ENCODE measurements around the gene MICAL3.

The MICAL3 gene

DNA sequence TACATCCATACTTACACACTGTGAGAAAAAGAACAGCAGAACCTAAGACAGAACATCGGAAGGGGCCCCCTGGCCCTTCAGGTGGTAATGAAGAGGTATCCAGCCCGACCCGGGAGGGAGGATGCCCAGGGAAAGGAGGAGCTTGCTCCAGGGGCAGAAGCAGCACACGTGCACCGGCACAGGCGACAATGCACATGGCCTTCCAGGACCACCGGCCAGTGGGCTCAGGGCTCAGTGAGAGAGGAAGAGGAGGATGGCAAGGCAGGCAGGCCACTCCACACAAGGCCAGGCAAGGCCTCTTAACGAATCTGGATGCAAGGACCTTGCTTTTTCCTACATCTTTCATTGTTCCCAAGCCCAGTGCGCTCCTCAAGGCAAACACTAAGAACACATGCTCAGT, 52.6 kb downstream of the MICAL3 start:
- no peak for DNase-seq

DNA sequence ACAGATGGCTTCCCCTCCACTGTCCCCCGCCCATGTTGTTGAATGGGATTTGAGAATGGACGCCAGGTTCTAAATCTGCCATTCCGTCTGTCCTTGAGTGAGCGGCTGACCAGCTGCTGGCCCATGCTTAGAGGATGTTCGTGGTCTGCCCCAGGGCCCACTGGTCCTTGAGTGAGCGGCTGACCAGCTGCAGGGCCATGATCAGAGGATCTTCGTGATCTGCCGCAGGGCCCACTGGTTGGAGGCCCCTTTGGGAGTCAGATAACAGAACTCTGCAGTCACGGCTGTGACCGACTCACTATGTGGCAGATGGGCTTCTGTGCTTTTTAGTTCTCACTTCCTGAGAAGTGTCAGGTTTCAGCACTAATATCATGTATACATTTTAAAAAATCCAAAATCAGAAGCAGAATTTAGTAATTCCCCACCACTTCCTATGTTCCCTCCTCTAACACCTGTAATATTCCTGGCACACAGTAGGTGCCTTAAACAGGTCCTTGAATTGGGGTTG, 54.1 kb downstream of the MICAL3 start:
- no peak for DNase-seq

DNA sequence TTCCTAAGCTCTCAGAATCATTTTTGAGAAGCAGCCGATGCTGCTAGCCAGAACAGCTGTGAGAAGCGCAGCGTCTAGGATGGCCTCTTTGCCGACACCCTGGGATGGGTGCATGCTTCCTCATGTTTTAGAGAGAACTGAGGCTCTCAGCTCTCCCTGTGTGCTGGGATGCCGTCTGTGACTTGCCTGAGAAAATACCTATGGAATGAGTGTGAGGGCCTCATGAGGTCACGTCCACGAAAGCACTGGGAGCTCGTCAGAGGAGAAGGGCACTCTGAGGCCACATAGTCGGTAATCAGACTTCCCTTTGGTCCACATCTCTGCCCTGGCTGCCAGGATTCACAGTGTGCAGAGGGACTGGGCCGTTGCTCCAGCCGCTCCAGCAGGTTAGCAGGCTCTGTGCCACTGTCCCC, 54.7 kb downstream of the MICAL3 start:
- DNase-seq: no peak

DNA sequence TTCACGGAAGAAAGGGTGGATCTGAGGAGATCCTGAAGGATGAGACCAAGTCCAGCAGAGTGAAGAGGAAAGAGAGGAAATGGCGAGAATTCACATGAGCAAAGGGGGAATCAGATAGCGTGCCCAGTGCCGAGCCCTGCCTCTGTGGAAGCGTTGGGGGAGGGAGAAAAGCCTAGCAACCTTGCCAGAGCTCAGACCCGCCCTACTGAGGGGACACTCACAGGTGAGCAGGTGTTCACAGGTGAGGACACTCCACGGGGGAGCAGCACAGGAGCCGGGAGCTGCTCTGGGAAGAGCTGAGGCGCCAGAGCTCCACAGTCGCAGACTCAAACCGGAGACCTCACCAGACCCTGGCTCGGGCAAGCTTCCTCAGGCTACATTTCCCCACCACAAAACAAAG, 56.2 kb downstream of the MICAL3 start:
- DNase-seq: no peak

DNA sequence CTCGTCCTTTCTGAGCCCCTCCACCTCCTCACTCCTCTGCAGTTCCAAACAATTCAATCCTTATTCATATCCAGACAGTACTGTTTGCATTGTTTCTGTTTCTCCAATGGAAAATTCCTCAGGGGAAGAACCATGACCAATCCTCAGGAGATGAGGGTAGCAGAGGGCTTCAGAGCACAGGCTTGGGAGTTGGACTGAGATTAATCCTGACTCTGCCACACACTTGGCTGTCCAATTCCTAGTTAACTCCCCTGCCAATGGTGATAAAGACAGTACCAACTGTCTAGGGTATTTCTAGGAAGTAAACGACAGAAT, 58.0 kb downstream of the MICAL3 start:
- no peak for DNase-seq

DNA sequence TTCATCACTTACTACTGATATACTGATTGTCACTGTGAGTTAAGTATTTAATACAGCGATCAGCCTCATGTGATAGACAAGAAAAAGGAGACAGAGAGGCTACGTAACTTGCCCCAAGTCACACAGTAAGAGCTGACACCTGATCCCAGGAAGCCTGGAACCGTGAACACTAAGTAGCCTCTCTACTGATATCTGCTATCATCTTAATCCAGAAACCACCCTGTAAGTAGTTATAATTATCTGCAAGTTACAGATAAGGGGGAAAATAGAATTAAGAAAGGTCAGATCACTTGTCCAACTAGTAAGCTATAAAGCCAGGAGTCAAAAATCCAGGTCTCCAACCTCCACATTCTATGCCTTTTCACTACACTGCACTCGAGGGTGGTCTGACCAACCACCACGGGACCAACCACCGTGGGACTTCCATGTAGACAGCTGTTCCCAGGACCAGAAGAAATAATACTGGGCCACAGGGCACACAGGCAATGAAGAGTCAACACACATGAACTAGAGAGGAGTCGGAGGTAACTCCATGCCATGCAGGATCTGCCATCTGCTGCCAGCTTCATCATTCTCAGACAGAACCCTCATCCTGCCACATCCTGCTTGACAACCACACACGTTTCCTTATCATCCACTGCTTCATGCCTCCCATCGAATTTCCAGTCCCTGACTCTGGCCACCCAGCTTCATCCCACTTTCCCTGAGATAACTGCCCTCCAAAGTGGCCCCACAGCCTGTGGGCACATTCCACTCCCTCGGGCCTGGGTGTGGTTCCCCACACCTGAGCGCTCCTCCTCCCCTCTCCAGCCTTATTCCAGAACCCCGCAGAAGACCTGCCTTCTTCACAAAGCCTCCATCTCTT, 58.6 kb downstream of the MICAL3 start:
- DNase-seq: no peak

DNA sequence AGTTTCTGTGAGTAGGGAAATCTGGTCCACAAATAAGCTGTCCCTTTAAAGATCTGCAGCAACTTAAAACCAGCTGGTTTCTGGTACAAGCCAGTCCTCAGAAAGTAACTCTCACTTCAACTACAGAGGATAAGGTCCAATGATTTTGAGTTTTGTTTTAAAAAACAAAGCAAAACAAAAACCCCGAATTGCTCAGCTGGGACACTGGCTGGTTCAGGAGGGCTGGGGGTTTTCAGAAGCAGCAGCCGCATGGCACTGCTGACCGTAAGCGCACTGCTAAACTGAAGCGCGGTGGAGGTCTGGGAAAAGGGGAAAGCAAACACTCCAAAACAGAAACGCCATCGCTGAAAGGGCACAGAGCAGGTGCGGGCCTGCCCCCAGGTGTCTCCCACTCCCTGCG, 59.7 kb downstream of the MICAL3 start:
- no peak for DNase-seq

DNA sequence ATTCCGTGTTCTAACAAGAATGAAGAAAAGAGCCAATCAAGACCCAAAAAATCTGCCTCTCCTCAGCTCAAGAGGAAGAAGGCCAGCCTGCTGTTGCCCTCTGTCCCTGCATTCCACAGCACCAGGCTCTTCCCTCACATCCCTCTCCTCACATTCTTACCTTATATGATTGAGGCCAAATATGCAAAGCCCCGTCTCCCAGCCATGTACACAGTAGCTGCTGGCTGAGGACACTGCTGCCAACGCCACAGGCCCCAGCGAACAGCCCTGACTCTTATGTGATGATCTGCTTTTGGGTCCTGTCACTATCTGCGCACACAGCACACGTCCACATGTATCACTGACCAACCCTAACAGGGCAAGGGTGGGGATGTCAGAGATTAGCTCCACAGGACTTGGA, 60.2 kb downstream of the MICAL3 start:
- DNase-seq: no peak

DNA sequence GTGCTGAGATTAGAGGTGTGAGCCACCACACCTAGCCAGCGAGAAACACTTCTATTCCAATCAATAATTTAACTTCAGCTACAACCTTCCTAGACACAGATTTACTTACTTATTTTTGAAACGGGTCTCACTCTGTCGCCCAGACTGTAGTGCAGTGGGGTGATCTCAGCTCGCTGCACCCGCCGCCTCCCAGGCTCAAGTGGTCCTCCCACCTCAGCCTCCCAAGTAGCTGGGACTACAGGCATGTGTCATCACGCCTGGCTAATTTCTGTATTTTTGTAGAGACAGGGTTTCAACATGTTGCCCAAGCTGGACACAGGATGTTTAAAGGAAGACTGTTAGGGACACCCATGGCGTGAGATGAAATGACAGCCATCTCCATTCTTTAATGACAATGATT, 61.3 kb downstream of the MICAL3 start:
- DNase-seq: no peak

DNA sequence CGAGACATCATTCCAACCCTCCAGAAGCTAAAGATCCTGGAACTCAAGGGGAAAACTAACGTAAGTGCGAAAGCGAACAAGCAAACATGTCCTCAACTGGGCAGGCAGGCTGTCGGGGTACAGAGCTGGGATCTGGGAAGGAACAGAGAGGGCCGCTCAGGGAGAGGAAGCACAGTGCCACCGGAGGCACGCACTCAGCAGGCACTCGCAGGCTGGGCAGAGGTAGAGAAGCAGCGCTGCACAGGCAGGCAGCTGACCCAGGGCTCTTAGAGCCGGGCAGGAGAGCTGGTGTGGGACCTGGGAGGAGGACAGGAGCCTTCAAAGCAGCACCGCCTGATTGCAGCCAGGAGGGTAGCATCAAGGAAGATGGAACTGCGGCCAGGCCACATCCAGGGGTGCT, 62.2 kb downstream of the MICAL3 start:
- DNase-seq: no peak

DNA sequence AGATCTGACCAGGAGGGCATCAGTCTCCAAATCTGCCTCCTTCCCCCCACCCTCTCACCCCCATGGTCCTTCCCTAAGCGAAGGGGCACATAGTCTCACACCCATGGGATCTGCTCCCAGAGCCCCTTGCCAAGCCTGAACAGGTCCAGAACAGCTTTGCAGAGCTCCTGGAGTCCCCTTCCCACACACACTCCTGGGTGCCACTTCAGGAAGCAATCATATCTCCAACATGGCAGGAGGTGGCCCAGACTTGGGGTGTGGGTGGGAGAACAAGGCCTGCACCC, 63.0 kb downstream of the MICAL3 start:
- no peak for DNase-seq

DNA sequence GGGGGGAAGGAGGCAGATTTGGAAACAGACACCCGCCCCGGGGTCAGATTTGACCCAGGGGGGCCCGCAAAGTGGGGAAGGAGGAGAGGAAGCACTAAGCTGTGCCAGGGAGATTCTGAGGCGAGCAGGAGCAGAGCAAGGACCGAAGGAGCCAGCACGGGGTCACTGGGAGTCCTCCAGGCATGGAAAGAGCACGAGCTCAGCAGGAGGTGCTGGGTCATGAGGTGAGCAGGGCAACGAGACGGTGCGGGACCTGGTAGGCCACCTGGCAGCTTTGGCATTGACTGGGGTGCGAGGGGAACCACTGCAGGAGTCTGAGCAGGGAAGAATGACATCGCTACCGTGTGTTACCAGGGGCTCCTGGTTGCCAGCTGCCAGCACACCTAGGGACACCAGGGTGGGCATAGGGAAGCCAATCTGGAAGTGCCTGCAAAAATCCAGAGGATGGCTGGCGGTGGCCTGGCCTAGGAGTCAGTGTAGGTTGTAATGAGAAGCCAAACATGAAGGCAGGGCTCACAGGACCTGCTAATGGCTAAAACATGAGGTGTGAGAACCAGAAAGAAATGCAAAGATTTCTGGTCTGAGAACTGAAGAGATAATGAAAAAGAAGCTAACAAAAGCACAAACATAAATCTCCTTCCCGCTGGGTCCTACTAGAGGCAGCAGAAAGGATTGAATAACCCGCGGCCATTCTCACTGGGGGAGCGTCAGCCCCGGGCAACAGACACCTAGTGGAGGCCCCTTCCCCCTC, 63.5 kb downstream of the MICAL3 start:
- no peak for DNase-seq

DNA sequence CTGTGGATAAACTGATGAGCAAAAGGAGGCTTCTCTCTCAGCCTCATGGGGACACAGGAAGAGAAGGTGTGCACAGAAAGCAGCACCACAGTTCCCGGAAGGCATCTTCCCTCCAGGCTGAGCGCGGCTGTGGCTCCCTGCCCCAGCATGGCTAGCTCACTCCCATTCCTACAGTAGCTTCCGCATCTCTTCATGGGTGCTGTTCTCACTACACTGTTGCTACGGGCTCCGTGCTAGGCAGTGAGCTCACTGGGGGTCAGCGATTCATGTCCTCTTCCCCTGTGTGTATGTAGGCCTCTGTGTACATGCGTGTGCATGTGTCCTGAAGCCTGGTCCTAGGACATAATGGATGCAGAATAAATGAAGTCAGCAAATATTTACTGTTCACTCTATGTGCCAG, 64.3 kb downstream of the MICAL3 start:
- DNase-seq: no peak

DNA sequence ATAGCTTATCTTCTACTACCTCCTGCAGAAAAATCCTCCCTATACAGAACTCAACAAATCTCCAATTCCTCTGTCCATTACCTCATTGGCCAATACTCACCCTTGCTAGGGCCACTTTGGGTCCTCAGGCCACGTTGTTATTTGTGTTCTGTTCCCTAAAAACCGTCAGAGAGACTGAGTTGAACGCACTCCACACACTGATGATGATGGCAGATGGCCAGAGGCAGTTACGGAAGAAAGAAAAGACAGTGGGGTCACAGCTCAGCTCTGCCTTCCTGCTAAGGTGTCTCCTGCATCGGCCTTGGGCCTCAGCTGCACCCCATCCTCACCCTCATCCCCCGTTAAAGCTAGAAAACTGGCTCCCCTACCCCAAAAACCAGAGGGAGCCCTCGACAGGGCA, 66.2 kb downstream of the MICAL3 start:
- DNase-seq: no peak

DNA sequence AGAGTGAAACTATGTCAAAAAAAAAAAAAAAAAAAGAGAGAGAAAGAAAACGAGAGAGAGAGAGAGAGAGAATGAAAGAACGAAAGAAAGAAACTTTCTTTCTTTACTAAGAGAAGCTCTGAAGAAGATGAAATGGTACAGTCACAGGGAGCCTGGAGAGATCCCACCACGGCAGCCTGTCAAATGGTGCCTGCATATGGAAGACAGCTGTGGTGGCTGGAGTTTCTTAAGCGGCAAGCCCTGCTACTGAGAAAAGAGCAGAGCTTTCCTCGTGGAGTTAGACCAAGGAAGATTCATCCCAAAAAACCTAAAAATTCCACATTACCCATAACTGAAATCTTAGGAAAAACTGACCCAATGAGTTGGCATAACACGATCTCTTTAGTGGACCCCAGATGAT, 66.7 kb downstream of the MICAL3 start:
- DNase-seq: no peak

DNA sequence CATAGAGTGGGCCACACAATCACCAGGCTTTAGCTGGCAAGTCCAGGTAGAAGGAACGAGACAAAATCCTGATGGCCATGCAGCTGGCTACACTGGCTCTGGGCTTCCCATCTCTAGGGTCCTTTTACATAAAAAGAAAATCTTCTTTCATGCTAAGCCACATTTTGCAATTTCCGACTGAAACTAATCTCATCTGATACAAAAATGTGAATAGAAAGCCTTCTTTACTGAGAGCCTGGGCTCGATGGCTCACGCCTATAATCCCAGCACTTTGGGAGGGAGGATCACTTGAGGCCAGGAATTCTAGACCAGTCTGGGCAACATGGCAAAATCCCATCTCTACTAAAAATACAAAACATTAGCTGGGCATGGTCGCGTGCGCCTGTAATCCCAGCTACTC, 67.2 kb downstream of the MICAL3 start:
- DNase-seq: no peak

DNA sequence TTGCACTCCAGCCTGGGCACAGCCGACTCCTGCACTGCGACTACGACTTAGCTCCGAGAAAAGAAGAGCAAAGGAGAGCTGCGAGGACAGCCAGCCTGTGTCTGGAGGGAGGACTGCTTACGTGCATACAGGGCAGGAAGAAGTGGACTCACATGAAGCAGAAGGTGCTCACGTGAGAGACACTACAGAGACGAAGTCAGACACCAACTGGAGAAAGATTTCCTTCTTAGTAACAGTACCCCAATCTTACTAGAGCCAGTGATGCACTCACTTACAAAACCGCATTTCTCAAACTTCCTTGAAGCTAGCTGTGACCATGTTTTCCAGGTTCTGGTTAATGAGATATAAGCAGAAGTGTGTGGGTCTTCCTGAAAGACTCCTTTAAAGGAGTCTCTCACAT, 67.7 kb downstream of the MICAL3 start:
- no peak for DNase-seq

DNA sequence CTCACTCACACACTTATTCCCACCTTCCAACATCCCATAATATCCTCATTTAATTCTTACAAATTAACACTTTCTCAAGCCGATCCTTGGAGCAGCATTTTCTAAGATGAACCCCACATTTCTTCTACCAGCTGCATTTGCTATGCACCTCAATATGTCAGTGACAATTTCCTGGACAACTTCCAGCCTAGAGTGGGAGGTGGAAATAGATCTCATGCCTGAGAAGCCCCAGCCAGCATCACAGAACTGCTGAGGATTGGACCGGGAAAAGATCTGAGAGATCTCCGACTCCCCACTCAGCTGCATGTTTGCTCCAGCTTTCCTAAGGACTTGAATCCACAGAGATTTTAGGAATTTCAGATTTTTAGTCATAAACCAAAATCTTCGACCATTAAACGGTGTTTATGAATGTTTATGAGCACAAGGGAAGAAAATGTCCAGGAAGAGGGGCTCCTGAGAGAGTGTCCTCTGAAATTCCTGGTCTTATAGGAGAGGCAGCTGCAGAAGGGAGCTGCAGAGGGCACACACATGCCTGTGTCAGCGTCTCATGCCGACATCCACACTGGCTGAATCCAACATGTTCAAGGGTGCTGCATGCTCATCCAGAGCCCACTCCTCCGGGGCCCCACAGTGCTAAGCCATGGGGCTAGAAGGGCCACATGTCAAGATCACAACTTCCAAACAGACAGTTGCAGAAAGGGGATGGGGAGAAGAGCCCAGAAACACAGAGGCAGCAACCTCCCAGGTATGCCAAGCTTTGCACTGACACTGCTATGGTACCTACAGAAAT, 68.6 kb downstream of the MICAL3 start:
- no peak for DNase-seq

DNA sequence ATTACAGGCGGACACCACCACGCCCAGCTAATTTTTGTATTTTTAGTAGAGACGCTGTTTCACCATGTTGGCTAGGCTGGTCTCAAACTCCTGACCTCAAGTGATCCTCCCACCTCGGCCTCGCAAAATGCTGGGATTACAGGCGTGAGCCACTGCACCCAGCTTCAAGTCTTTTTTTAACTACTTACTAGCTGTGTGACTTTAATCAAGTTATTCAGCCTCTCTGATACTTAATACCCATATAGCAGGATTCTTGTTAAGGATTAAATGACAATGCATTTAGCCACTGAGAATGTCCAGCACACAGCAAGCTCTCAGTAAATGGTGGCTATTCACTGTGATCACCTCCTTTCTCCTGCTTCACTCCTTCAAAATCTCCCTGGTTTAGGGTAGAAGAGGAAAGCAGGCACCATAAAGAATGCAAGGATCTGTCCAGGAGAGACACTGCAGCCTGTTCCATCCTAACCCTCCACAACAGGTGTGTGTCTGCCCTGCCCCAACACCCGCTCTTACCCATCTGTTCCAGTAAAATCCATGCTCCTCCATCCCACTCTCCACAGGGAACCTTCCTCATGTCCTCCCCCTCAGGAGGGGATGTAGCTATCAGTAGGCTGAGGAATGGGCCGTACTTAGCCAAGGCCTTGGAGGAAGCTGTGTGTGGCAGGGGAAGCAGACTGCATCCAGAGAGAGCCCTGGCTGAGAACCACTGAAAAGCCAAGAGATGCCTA, 69.3 kb downstream of the MICAL3 start:
- DNase-seq: no peak

DNA sequence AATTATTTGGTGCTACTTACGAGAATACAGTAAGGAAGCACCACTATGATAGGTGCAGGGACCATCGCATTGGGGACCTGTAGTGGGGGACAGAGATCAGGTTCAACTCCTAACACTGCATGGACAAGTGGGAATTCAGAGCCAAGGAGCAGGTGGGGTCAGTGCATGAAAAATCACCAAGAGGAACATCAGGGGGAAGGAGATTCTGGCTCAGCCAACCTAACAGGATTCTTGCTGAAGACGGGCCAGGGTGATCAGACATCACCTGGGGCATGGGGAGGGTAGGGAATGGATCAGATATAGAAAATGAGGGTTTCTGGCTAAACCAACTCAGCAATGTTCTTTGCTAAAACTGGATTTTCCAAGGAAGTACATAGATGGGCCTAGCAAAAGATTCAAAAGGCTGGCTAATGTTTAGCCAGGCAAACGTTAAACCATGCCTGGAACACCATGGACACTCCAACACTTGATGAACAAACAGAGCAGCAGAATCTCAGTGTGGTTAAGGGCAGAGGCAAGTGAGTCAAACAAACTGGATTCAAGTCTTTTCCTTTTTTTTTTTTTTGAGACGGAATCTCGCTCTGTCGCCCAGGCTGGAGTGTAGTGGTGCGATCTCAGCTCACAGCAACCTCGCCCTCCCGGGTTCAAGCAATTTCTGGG, 70.0 kb downstream of the MICAL3 start:
- no peak for DNase-seq

DNA sequence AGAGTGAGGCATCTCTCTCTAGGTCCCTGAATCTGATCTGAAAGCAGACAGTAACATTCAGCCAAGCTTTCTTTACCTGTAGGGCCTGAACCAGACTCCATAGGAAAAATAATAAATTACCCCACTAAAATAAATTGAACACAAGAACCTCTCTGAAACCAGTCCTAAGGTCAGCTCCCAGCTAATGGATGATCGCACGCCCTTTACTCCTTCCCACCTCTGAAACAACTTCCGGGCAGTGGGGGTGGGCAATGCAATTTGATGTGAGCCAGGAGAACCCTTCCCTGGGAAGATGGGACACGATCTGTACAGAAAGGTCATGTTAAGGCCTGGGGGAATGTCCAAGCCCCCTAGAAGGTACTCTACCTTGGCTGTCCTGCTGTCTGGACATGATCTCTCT, 71.2 kb downstream of the MICAL3 start:
- no peak for DNase-seq

DNA sequence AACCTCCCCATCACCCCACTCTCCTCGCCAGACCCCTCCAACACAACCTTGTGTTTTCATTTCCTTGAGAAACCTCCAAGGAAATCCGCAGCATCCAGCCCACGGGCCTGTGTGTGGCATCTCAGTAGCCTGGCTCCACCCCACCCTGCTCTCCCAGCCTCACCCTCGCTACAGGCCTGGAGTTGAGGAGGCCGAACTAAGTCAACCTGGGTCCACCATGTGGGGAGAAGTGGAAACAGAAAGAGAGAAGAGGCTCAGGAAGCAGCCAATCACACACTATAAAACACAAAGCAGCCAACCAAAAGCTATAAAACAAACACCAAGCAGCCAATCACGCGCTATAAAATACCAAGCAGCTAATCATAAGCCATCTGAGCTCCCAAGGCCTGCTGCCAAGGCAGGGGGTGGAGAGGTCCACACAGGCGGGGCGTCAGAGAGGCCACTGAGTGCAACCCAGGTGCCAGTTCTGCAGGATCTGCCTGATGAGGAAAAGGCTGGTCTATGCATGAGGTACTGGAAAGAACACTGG, 72.0 kb downstream of the MICAL3 start:
- DNase-seq: no peak
